ENCODE measurements around the gene MICOS13.

GRCh38 chr19:5667751-5668271 is 12.5 kb downstream of the MICOS13 start:
- no peak for TF ChIP-seq CTCF (IDR thresholded peaks at IDR 0.05)
- TF ChIP-seq POLR2AphosphoS5 (IDR thresholded peaks at IDR 0.05), result no peak
